BLaER1 treated with 17β-estradiol and CSF1 and Interleukin-3, amounts not matched to agents 10 nM and 100 nM (cell line): ENCODE measurements around the gene ACVR2A.

Source experiments
- H3K27ac ChIP-seq, 11 experiments: shearing (Covaris generic); formaldehyde crosslinking; 2 replicates each; pipeline ENCODE4 v1.8.1; 2022
- H3K27me3 ChIP-seq, 11 experiments: shearing (Covaris generic); formaldehyde crosslinking; 2 replicates each; pipeline ENCODE4 v1.8.1; 2022
- H3K36me3 ChIP-seq, 11 experiments: shearing (Covaris generic); formaldehyde crosslinking; 2 replicates each; pipeline ENCODE4 v1.8.1; 2022
- H3K4me1 ChIP-seq, 10 experiments: shearing (Covaris generic); formaldehyde crosslinking; 2 replicates each; pipeline ENCODE4 v1.8.1; 2022
- H3K4me2 ChIP-seq, 11 experiments: shearing (Covaris generic); formaldehyde crosslinking; 2 replicates each; pipeline ENCODE4 v1.8.1; 2022
- H3K4me3 ChIP-seq, 10 experiments: shearing (Covaris generic); formaldehyde crosslinking; 2 replicates each; pipeline ENCODE4 v1.8.1; 2022
- H3K9ac ChIP-seq, 11 experiments: shearing (Covaris generic); formaldehyde crosslinking; 2 replicates each; pipeline ENCODE4 v1.8.1; 2022
- H3K9me3 ChIP-seq, 11 experiments: shearing (Covaris generic); formaldehyde crosslinking; replicated peaks in 1 of 11; 2 replicates each; pipeline ENCODE4 v1.8.1; 2022
- H4K20me1 ChIP-seq, 11 experiments: shearing (Covaris generic); formaldehyde crosslinking; 2 replicates each; pipeline ENCODE4 v1.8.1; 2022
- Cebpa-rat ChIP-seq, 11 experiments: shearing (Covaris generic); IDR thresholded peaks; 2 replicates each; pipeline ENCODE4 v1.8.1; 2022

Gene ACVR2A

GRCh38 chr2:147888680-147889079, 43.9 kb downstream of the ACVR2A start:
- Histone ChIP-seq H3K36me3 (no peaks in the 10 kb centered on the region), H3K27me3 (no peaks in the 10 kb centered on the region), H3K4me2 (no peak overlapping the region), H3K27ac (no peak overlapping the region), H3K4me1 (peaks cover 0 to 9% (median 0%) of the 10 kb centered on the region in 10 experiments; a peak in 7 of 20 replicates), H4K20me1 (peaks cover 0 to 96% (median 0%) of the 10 kb centered on the region in 11 experiments; a peak in 6 of 22 replicates), H3K4me3 (no peak overlapping the region), H3K9ac (no peak overlapping the region), H3K9me3 (no peaks in the 10 kb centered on the region)
- no peak for TF ChIP-seq Cebpa-rat (IDR thresholded peaks at IDR 0.05)

DNA sequence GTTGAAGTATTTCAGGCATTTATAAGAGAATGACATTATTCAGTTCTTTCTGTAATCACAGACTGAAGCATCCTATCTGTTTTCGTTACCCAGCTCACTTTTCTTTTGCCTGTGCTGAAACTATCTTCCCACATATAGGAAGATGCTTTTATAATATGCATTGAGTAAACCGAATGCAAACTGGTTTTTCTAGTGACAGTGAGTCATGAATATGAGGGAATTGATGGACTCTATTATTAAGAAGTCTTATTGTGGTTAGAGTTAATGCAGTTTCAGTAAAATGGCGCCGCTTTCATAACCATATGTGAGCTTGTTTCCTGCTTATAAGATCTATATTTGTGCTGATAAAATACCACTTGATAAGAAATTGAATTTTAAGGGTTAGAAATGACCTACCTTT, 59.2 kb downstream of the ACVR2A start:
- Histone ChIP-seq H3K9me3 (peaks cover 0 to 4% (median 0%) of the 10 kb centered on the region in 11 experiments; a peak in 1 of 22 replicates), H3K4me3 (no peak overlapping the region), H3K4me2 (no peak overlapping the region), H4K20me1 (no peaks in the 10 kb centered on the region), H3K27ac (no peak overlapping the region), H3K4me1 (no peaks in the 10 kb centered on the region), H3K36me3 (peaks cover 0 to 65% (median 0%) of the 10 kb centered on the region in 11 experiments; a peak in 7 of 22 replicates), H3K9ac (no peak overlapping the region), H3K27me3 (no peaks in the 10 kb centered on the region)
- TF ChIP-seq Cebpa-rat (IDR thresholded peaks at IDR 0.05) = no peak

DNA sequence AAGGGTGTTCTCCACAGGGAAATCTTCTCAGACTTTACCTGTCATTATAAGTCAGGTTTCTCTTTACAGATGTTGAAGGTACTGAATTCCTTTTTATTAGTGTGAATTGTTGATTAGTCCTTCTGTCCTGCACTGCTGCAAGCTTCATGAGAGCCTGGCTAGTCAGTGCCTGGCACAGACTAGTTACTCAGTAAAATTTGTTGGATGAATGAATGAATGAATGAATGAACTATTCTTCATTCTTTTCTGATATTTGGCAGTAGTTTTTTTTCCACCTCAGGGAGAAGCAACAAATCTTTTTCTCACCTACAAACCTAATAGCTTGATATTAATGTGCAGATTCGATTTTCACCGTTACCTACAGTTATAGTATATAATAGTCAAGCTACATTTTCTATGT, 64.3 kb downstream of the ACVR2A start:
- Histone ChIP-seq H3K36me3 (peaks cover 0 to 18% (median 0%) of the 10 kb centered on the region in 11 experiments; a peak in 5 of 22 replicates), H3K4me2 (no peak overlapping the region), H3K27ac (no peak overlapping the region), H3K27me3 (no peaks in the 10 kb centered on the region), H3K9me3 (peaks cover 0 to 4% (median 0%) of the 10 kb centered on the region in 11 experiments; a peak in 1 of 22 replicates), H3K9ac (no peak overlapping the region), H4K20me1 (peaks cover 0 to 8% (median 0%) of the 10 kb centered on the region in 11 experiments; a peak in 1 of 22 replicates), H3K4me1 (peaks cover 5 to 23% (median 10%) of the 10 kb centered on the region in 10 experiments; a peak in 19 of 20 replicates), H3K4me3 (no peak overlapping the region)
- TF ChIP-seq Cebpa-rat (IDR thresholded peaks at IDR 0.05) = no peak

GRCh38 chr2:147910990-147911473, 66.2 kb downstream of the ACVR2A start:
- peaks cover 0 to 15% (median 0%) of the 10 kb centered on the region in 11 experiments; a peak in 1 of 22 replicates for H4K20me1 ChIP-seq
- no peaks in the 10 kb centered on the region for H3K27me3 ChIP-seq
- H3K4me1 ChIP-seq = peaks cover 7 to 35% (median 14%) of the 10 kb centered on the region in 10 experiments; a peak in 19 of 20 replicates
- peak overlapping the region in 3 of 11 experiments; percentile 8 to 20 (median 15); a peak in 2 of 22 replicates for H3K4me2 ChIP-seq
- peaks cover 0 to 25% (median 0%) of the 10 kb centered on the region in 11 experiments; a peak in 5 of 22 replicates for H3K36me3 ChIP-seq
- no peak overlapping the region for H3K4me3 ChIP-seq
- no peak for TF ChIP-seq Cebpa-rat (IDR thresholded peaks at IDR 0.05)
- H3K27ac ChIP-seq = no peak overlapping the region
- peaks cover 0 to 4% (median 0%) of the 10 kb centered on the region in 11 experiments; a peak in 1 of 22 replicates for H3K9me3 ChIP-seq
- 0 out of 22 replicates have a peak overlapping the region, but pooled peaks of 1 of the 11 experiments have one; percentile 40 for H3K9ac ChIP-seq

- peak overlapping the region in 10 of 11 experiments; percentile 1 to 67 (median 46); a peak in 17 of 22 replicates for H3K4me2 ChIP-seq
- no peaks in the 10 kb centered on the region for H3K9me3 ChIP-seq
- peaks cover 7 to 49% (median 14%) of the 10 kb centered on the region in 10 experiments; a peak in 19 of 20 replicates for H3K4me1 ChIP-seq
- H3K4me3 ChIP-seq = no peak overlapping the region
- no peak overlapping the region for H3K9ac ChIP-seq
- H3K36me3 ChIP-seq = peaks cover 0 to 36% (median 0%) of the 10 kb centered on the region in 11 experiments; a peak in 6 of 22 replicates
- peaks cover 0 to 18% (median 0%) of the 10 kb centered on the region in 11 experiments; a peak in 2 of 22 replicates for H4K20me1 ChIP-seq
- H3K27ac ChIP-seq = peak overlapping the region in 1 of 11 experiments; percentile 7; a peak in 1 of 22 replicates
- no peak for TF ChIP-seq Cebpa-rat (IDR thresholded peaks at IDR 0.05)
- no peaks in the 10 kb centered on the region for H3K27me3 ChIP-seq
Observed at GRCh38 chr2:147913701-147914480, 69.1 kb downstream of the ACVR2A start.

DNA sequence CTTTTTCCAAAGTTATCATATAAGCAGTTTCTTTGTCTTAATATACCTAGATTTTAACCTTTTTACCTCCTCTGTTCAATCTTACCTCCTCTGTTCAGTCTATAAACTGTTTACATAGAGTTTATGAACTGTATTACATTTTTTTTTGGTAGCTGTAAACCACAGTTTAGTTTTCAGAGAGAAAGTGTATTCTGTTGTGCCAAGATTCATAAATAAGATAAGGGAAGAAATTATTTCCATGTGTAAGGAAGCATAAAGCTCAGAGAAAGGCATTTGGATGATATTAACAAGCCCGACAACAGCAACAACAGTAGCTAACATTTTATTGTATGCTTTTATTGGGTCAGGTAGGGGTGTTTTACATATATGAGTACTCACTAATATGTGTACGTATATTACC, 71.2 kb downstream of the ACVR2A start:
- peaks cover 7 to 40% (median 14%) of the 10 kb centered on the region in 10 experiments; a peak in 19 of 20 replicates for H3K4me1 ChIP-seq
- H3K4me2 ChIP-seq = peak overlapping the region in 1 of 11 experiments; percentile 39; a peak in 1 of 22 replicates
- no peak overlapping the region for H3K27ac ChIP-seq
- H3K9ac ChIP-seq = no peak overlapping the region
- peaks cover 0 to 58% (median 0%) of the 10 kb centered on the region in 11 experiments; a peak in 6 of 22 replicates for H3K36me3 ChIP-seq
- H3K9me3 ChIP-seq = no peaks in the 10 kb centered on the region
- peaks cover 0 to 18% (median 0%) of the 10 kb centered on the region in 11 experiments; a peak in 2 of 22 replicates for H4K20me1 ChIP-seq
- TF ChIP-seq Cebpa-rat (IDR thresholded peaks at IDR 0.05) = no peak
- no peaks in the 10 kb centered on the region for H3K27me3 ChIP-seq
- no peak overlapping the region for H3K4me3 ChIP-seq

DNA sequence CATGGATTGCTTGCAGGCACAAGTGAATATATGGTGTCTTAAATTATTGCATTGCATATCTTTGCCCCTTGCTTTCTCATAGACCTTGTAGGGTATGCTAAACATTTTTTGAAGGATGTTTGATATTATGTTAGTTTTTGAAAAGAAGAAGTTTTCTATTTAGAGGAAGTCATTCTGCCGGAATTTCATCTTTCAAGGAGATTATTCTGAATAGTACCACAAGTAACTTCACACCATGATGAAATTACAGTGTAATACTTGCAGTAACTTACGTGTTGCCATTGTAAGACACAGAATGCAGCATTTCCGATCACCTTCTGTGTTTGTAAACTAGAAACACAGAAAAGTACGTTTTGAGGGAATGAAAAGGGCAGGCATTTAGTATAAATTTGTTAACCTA, 71.9 kb downstream of the ACVR2A start:
- Histone ChIP-seq H3K27me3 (no peaks in the 10 kb centered on the region), H3K27ac (peak overlapping the region in 1 of 11 experiments; percentile 3; a peak in 2 of 22 replicates), H3K4me2 (peak overlapping the region in 2 of 11 experiments; percentile 39 to 50; a peak in 2 of 22 replicates), H3K4me1 (peaks cover 7 to 38% (median 14%) of the 10 kb centered on the region in 10 experiments; a peak in 19 of 20 replicates), H3K9me3 (no peaks in the 10 kb centered on the region), H3K36me3 (peaks cover 0 to 64% (median 0%) of the 10 kb centered on the region in 11 experiments; a peak in 6 of 22 replicates), H4K20me1 (peaks cover 0 to 18% (median 0%) of the 10 kb centered on the region in 11 experiments; a peak in 2 of 22 replicates), H3K4me3 (no peak overlapping the region), H3K9ac (no peak overlapping the region; a peak in 1 of 22 replicates)
- TF ChIP-seq Cebpa-rat (IDR thresholded peaks at IDR 0.05) = no peak

GRCh38 chr2:147917161-147917560, 72.3 kb downstream of the ACVR2A start:
- Histone ChIP-seq H3K27me3 (no peaks in the 10 kb centered on the region), H3K9me3 (no peaks in the 10 kb centered on the region), H3K27ac (peak overlapping the region in 2 of 11 experiments; percentile 3 to 17; a peak in 2 of 22 replicates), H3K36me3 (peaks cover 0 to 69% (median 0%) of the 10 kb centered on the region in 11 experiments; a peak in 6 of 22 replicates), H3K4me3 (no peak overlapping the region), H3K4me1 (peaks cover 7 to 38% (median 14%) of the 10 kb centered on the region in 10 experiments; a peak in 19 of 20 replicates), H4K20me1 (peaks cover 0 to 18% (median 0%) of the 10 kb centered on the region in 11 experiments; a peak in 2 of 22 replicates), H3K9ac (no peak overlapping the region; a peak in 1 of 22 replicates), H3K4me2 (peak overlapping the region in 2 of 11 experiments; percentile 39 to 50; a peak in 2 of 22 replicates)
- no peak for TF ChIP-seq Cebpa-rat (IDR thresholded peaks at IDR 0.05)
